Measurements from ENCODE around the gene JAZF1.

GRCh38 chr7:28202222-28202621 is 21.6 kb upstream of the JAZF1 start:
- TF ChIP-seq CTCF (IDR thresholded peaks at IDR 0.05; ENCODE audit: low read length) (no peak), EZH2phosphoT487 (IDR thresholded peaks at IDR 0.05; ENCODE audit: low read length) (no peak), EZH2 (optimal IDR thresholded peaks at IDR 0.05; ENCODE audit: low read depth, low read length) (no peak)

All from MM.1S (cell line).